HCT116 (cell line): ENCODE results near the gene CRY1. TPM values are rescaled to one million over a fixed set of nuclear protein-coding genes. Genes with fewer than 3 reads are reported as not detected.

Experiments
- ATAC-seq: fragments of 200-7000 bp; cut with Tn5 transposase; 2 replicates; pipeline ENCODE4 v1.9.1; 2020; ENCODE audit warnings: mild to moderate bottlenecking, moderate library complexity
- BruUV-seq: library from RNA; stranded (reverse); fragments of 400-500 nt; replicated peaks from 2 replicates; lab custom pipeline; 2021; lab: Mats Ljungman, UMichigan
- CTCF ChIA-PET: fragments of 300-600 bp; sonication (Branson Sonifier 250); formaldehyde crosslinking; loops from one replicate; lab custom pipeline; 2021; ENCODE audit warnings: antibody characterized with exemption; lab: Charles Lee
- POLR2A ChIA-PET: fragments of 300-600, 350-600 bp; sonication (Branson Sonifier 250); formaldehyde crosslinking; loops from one replicate; lab custom pipeline; 2021; ENCODE audit warnings: antibody characterized with exemption; lab: Charles Lee
- RAD21 ChIA-PET, 2 experiments: fragments of 300-600 bp; sonication (Branson Sonifier 250); formaldehyde crosslinking; loops; one replicate each; lab custom pipeline; 2023; ENCODE audit warnings: low total read pairs in 2 of 2; ENCODE audit not compliant: uncharacterized antibody in 2 of 2, unreplicated experiment in 2 of 2, low non-redundant PET in 1 of 2; lab: Charles Lee
- DNase-seq: peaks from one replicate; pipeline ENCODE4 v3.0.0-alpha.2; 2010; ENCODE audit warnings: low read depth, low spot score
- H2AFZ ChIP-seq: fragments of 200-600 bp; shearing (Covaris generic), sonication (generic); 2 replicates; pipeline ENCODE4 v1.6.1; 2017; ENCODE audit warnings: low read depth, mixed run types, mixed read lengths, antibody characterized with exemption, low read length; ENCODE audit not compliant: poor library complexity, severe bottlenecking
- H3K27ac ChIP-seq: 2 replicates; pipeline ENCODE4 v1.5.1; 2012; ENCODE audit warnings: low read depth, low read length
- H3K27me3 ChIP-seq: fragments of 200-600 bp; sonication (generic); 2 replicates; pipeline ENCODE4 v1.6.1; 2016; ENCODE audit warnings: mixed run types, low read length, mixed read lengths; ENCODE audit not compliant: insufficient read depth
- H3K36me3 ChIP-seq, 2 experiments: fragments of 200-500 bp in 1 of 2; fragments of 200-600 bp in 1 of 2; sonication (Bioruptor generic) in 1 of 2; sonication (generic) in 1 of 2; 2 replicates each; pipeline versions ENCODE4 v1.5.1 to v1.6.1; 2014 to 2016; ENCODE audit warnings: low read length in 2 of 2, inconsistent platforms in 1 of 2, mixed read lengths in 1 of 2, mixed run types in 1 of 2; ENCODE audit not compliant: insufficient read depth in 2 of 2, control insufficient read depth in 1 of 2
- H3K4me1 ChIP-seq, 2 experiments: fragments of 200-600 bp in 1 of 2; sonication (generic) in 1 of 2; 2 replicates each; pipeline versions ENCODE4 v1.5.1 to v1.6.1; 2012 to 2017; ENCODE audit warnings: low read length in 2 of 2, inconsistent platforms in 1 of 2, mild to moderate bottlenecking in 1 of 2, mixed read lengths in 1 of 2, mixed run types in 1 of 2, moderate library complexity in 1 of 2; ENCODE audit not compliant: insufficient read depth in 2 of 2, control insufficient read depth in 1 of 2
- H3K4me2 ChIP-seq: fragments of 200-600 bp; sonication (generic); 2 replicates; pipeline ENCODE4 v1.6.1; 2017; ENCODE audit warnings: mixed run types, low read length, mixed read lengths
- H3K4me3 ChIP-seq, 2 experiments: fragments of 200-600 bp in 1 of 2; sonication (generic) in 1 of 2; replicated peaks in 1 of 2; 2 replicates each; pipeline ENCODE4 v1.5.1; 2011 to 2016; ENCODE audit warnings: low read length in 2 of 2, control low read depth in 1 of 2, low read depth in 1 of 2, mild to moderate bottlenecking in 1 of 2, mixed read lengths in 1 of 2, mixed run types in 1 of 2
- H3K79me2 ChIP-seq: fragments of 200-600 bp; sonication (generic); 2 replicates; pipeline ENCODE4 v1.6.1; 2017; ENCODE audit warnings: mild to moderate bottlenecking, mixed run types, low read length, moderate library complexity, mixed read lengths; ENCODE audit not compliant: insufficient read depth
- H3K9ac ChIP-seq: fragments of 200-600 bp; sonication (generic); 2 replicates; pipeline ENCODE4 v1.6.1; 2016; ENCODE audit warnings: low read length, mixed read lengths
- H3K9me2 ChIP-seq: fragments of 200-600 bp; sonication (generic), shearing (Covaris generic); 2 replicates; pipeline ENCODE4 v1.6.1; 2017; ENCODE audit warnings: mixed run types, mild to moderate bottlenecking, moderate library complexity; ENCODE audit not compliant: insufficient read depth
- H3K9me3 ChIP-seq, 2 experiments: fragments of 200-500 bp in 1 of 2; fragments of 200-600 bp in 1 of 2; sonication (Bioruptor generic) in 1 of 2; sonication (generic) in 1 of 2; 2 replicates each; pipeline ENCODE4 v1.6.1; 2014 to 2017; ENCODE audit warnings: low read length in 2 of 2, mixed read lengths in 2 of 2, inconsistent platforms in 1 of 2, low read depth in 1 of 2, mild to moderate bottlenecking in 1 of 2, mixed run types in 1 of 2, moderate library complexity in 1 of 2; ENCODE audit not compliant: control insufficient read depth in 1 of 2, insufficient read depth in 1 of 2
- H4K20me1 ChIP-seq: fragments of 200-600 bp; sonication (generic), shearing (Covaris generic); 2 replicates; pipeline ENCODE4 v1.6.1; 2017; ENCODE audit warnings: mixed run types, mild to moderate bottlenecking, moderate library complexity; ENCODE audit not compliant: insufficient read depth
- ATF3 ChIP-seq: IDR thresholded peaks from 2 replicates; pipeline ENCODE4 v1.6.1; 2012
- CBX3 ChIP-seq: IDR thresholded peaks from 2 replicates; pipeline ENCODE4 v1.6.1; 2012; ENCODE audit warnings: low read depth
- CEBPB ChIP-seq: IDR thresholded peaks from 2 replicates; pipeline ENCODE4 v1.6.1; 2012; ENCODE audit warnings: low read depth
- EGR1 ChIP-seq: IDR thresholded peaks from 2 replicates; pipeline ENCODE4 v1.6.1; 2012; ENCODE audit warnings: low read depth
- ELF1 ChIP-seq: IDR thresholded peaks from 2 replicates; pipeline ENCODE4 v1.6.1; 2012; ENCODE audit warnings: low read depth, borderline replicate concordance
- EZH2 ChIP-seq: fragments of 200-600 bp; sonication (generic); IDR thresholded peaks from 2 replicates; pipeline ENCODE4 v1.6.1; 2017; ENCODE audit warnings: antibody characterized with exemption, mixed run types
- EZH2phosphoT487 ChIP-seq: fragments of 200-600 bp; IDR thresholded peaks from 2 replicates; pipeline ENCODE4 v1.6.1; 2018; ENCODE audit warnings: antibody characterized with exemption, borderline replicate concordance
- FOSL1 ChIP-seq: IDR thresholded peaks from 2 replicates; pipeline ENCODE4 v1.6.1; 2012; ENCODE audit warnings: low read depth
- JUND ChIP-seq: IDR thresholded peaks from 2 replicates; pipeline ENCODE4 v1.6.1; 2012
- POLR2A ChIP-seq: IDR thresholded peaks from 2 replicates; pipeline ENCODE4 v1.7.0; 2011; ENCODE audit warnings: borderline replicate concordance; ENCODE audit not compliant: insufficient read depth, insufficient read length; ENCODE audit errors: extremely low read depth
- POLR2AphosphoS5 ChIP-seq: IDR thresholded peaks from 2 replicates; pipeline ENCODE4 v1.6.1; 2011; ENCODE audit warnings: mild to moderate bottlenecking, low read depth, low read length, moderate library complexity
- RAD21 ChIP-seq: IDR thresholded peaks from 2 replicates; pipeline ENCODE4 v1.6.1; 2012; ENCODE audit warnings: low read depth, mild to moderate bottlenecking
- REST ChIP-seq: IDR thresholded peaks from 2 replicates; pipeline ENCODE4 v1.6.1; 2012; ENCODE audit warnings: low read depth
- SIN3A ChIP-seq: IDR thresholded peaks from 2 replicates; pipeline ENCODE4 v1.6.1; 2012; ENCODE audit warnings: low read depth
- SP1 ChIP-seq: IDR thresholded peaks from 2 replicates; pipeline ENCODE4 v1.6.1; 2012; ENCODE audit warnings: low read depth
- SRF ChIP-seq: IDR thresholded peaks from 2 replicates; pipeline ENCODE4 v1.6.1; 2012; ENCODE audit warnings: low read depth
- TCF7L2 ChIP-seq: IDR thresholded peaks from 2 replicates; pipeline ENCODE4 v1.7.0; 2011; ENCODE audit warnings: borderline replicate concordance, inconsistent platforms; ENCODE audit not compliant: insufficient read depth, insufficient read length; ENCODE audit errors: extremely low read depth
- ZBTB33 ChIP-seq: IDR thresholded peaks from 2 replicates; pipeline ENCODE4 v1.6.1; 2011; ENCODE audit warnings: mild to moderate bottlenecking, low read length, moderate library complexity; ENCODE audit not compliant: insufficient replicate concordance; ENCODE audit errors: extremely low read depth
- ZFX ChIP-seq: fragments of 450-650 bp; IDR thresholded peaks from 2 replicates; pipeline ENCODE4 v1.6.1; 2017
- ZNF274 ChIP-seq: fragments of 200-500 bp; sonication (Bioruptor generic); IDR thresholded peaks from 2 replicates; pipeline ENCODE4 v1.6.1; 2014; ENCODE audit warnings: mild to moderate bottlenecking, low read depth, low read length, inconsistent platforms
- intact Hi-C: fragments of 100-400 bp; cut with micrococcal nuclease; formaldehyde crosslinking; loops from 2 replicates; pipeline ENCODE4 v1.10.0; 2022
- total RNA-seq: library from RNA; stranded (reverse); gene quantifications from one replicate; pipeline ENCODE4 v1.2.1, GENCODE V29; 2021; ENCODE audit not compliant: unreplicated experiment
- TF ChIP-seq, protein P1 (sequence below): IDR thresholded peaks from 2 replicates; pipeline ENCODE4 v1.6.1; 2012

Gene CRY1
- total RNA-seq, 1 experiment from 2014 or later, result 16.3 TPM

GRCh38 chr12:106986625-106987389 is 106.5 kb downstream of the CRY1 start, which contains the start of gene MTERF2:
MTERF2 (minus strand) TSS chr12:106987146; CDS start chr12:106978714, 8,432 bp downstream.
- peaks cover 6% of the 10 kb centered on the region; the same call in 1 of the 2 replicates for H3K79me2 ChIP-seq
- H3K9me2 ChIP-seq, result no peaks in the 10 kb centered on the region
- TSS peak; percentile 65 for BruUV-seq
- peak within 1 kb of the TSS; percentile 7 for H2AFZ ChIP-seq
- H3K4me2 ChIP-seq, result peak within 1 kb of the TSS; percentile 84
- H4K20me1 ChIP-seq, result no peaks in the 10 kb centered on the region
- ATAC-seq (peak; percentile 97), DNase-seq (peak; percentile 83)
- no peaks in the 10 kb centered on the region for H3K27me3 ChIP-seq
- H3K4me3 ChIP-seq, result peak within 1 kb of the TSS; percentile 72 to 86
- peaks cover 0 to 5% of the 10 kb centered on the region in 2 experiments; a peak in 1 of 4 replicates for H3K36me3 ChIP-seq
- RAD21 ChIA-PET, result no interaction called here
- CTCF ChIA-PET, result no interaction called here
- POLR2A ChIA-PET, result interaction anchor here (0.6 to 1.2 kb wide), 3 partner anchors 15 to 30 kb away, joined by 3 read pairs; no protein-coding TSS in a partner anchor
- H3K27ac ChIP-seq, result peak within 1 kb of the TSS; percentile 38
- peaks cover 8 to 15% of the 10 kb centered on the region in 2 experiments; a peak in 3 of 4 replicates for H3K4me1 ChIP-seq
- intact Hi-C loops, result no loop called here
- peak within 1 kb of the TSS; percentile 80 for H3K9ac ChIP-seq
- no peaks in the 10 kb centered on the region for H3K9me3 ChIP-seq
- TF ChIP-seq EZH2, result no peak
- TF ChIP-seq CEBPB, result no peak
- peak; percentile 81 for TF ChIP-seq ZFX
- TF ChIP-seq EZH2phosphoT487, result no peak
- TF ChIP-seq TCF7L2, result peak; percentile 19
- TF ChIP-seq POLR2AphosphoS5, result peak; percentile 87
- no peak for TF ChIP-seq JUND
- TF ChIP-seq ZNF274, result no peak
- TF ChIP-seq RAD21, result no peak
- TF ChIP-seq POLR2A, result no peak
- TF ChIP-seq SIN3A, result 0 out of 2 replicates have a peak, but pooled peaks have one; percentile 45
- no peak for TF ChIP-seq ELF1
- TF ChIP-seq, protein P1, sequence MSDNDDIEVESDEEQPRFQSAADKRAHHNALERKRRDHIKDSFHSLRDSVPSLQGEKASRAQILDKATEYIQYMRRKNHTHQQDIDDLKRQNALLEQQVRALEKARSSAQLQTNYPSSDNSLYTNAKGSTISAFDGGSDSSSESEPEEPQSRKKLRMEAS, result peak; percentile 97
- TF ChIP-seq ATF3, result no peak
- TF ChIP-seq SP1, result peak; percentile 72
- TF ChIP-seq ZBTB33, result no peak
- TF ChIP-seq FOSL1, result no peak
- TF ChIP-seq CBX3, result peak; percentile 91
- TF ChIP-seq SRF, result no peak
- peak; percentile 88 for TF ChIP-seq EGR1
- no peak for TF ChIP-seq REST
